NCI-H1105 treated with DMSO at 0.1 percent for 48 hours (cell line): ENCODE data around the gene MAP6.
A peak's percentile ranks its signal among the peaks of the same experiment; 100 is the strongest.

Experiments
- DNase-seq: peaks from one replicate; lab custom pipeline; 2025; lab: John Stamatoyannopoulos, UW

MAP6 gene

GRCh38 chr11:75548595-75549272 is 120.1 kb downstream of the MAP6 start:
- no peak for DNase-seq

- peak; percentile 18 for DNase-seq
Observed at GRCh38 chr11:75547617-75548058, 121.2 kb downstream of the MAP6 start.

- no peak for DNase-seq
Observed at GRCh38 chr11:75547177-75547576, 121.7 kb downstream of the MAP6 start.

GRCh38 chr11:75543806-75544205 is 125.0 kb downstream of the MAP6 start:
- no peak for DNase-seq

- DNase-seq: no peak
Observed at GRCh38 chr11:75542088-75542438, 126.8 kb downstream of the MAP6 start.

- no peak for DNase-seq
Observed at GRCh38 chr11:75541193-75542087, 127.4 kb downstream of the MAP6 start.

- DNase-seq: no peak
Observed at GRCh38 chr11:75539459-75540334, 129.1 kb downstream of the MAP6 start.

- DNase-seq: no peak
Observed at GRCh38 chr11:75538150-75538942, 130.5 kb downstream of the MAP6 start.

GRCh38 chr11:75537740-75538139 is 131.1 kb downstream of the MAP6 start:
- no peak for DNase-seq
